ENCODE measurements around the gene C17orf67.

DNA sequence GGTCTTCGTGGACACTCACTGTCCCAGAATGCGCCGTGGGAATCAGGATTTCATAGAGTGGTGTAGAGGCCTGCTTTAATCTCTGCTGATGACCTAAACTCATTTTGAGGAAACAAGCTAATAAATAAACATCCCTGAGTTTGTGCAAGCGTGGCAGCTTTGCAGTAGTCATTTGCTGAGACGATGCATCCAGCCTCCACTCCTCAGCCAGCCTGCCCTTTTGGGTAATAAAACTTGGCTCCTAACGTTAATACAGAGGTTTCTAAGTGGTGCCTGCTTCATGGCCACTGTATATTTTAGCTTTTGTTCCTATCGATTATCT is 1.5 kb upstream of the C17orf67 start:
- no peak for TF ChIP-seq ZFP3 (CRISPR knock-in tag; IDR thresholded peaks at IDR 0.05)
- TF ChIP-seq OSR1 (CRISPR knock-in tag; IDR thresholded peaks at IDR 0.05) = no peak
- no peak for TF ChIP-seq TOX (CRISPR knock-in tag; IDR thresholded peaks at IDR 0.05; ENCODE audit: borderline replicate concordance)
- no peak for TF ChIP-seq ARNTL (CRISPR knock-in tag; IDR thresholded peaks at IDR 0.05; ENCODE audit: borderline replicate concordance, low read depth)
- TF ChIP-seq ZFP30 (CRISPR knock-in tag; IDR thresholded peaks at IDR 0.05) = no peak
- TF ChIP-seq, protein P1, sequence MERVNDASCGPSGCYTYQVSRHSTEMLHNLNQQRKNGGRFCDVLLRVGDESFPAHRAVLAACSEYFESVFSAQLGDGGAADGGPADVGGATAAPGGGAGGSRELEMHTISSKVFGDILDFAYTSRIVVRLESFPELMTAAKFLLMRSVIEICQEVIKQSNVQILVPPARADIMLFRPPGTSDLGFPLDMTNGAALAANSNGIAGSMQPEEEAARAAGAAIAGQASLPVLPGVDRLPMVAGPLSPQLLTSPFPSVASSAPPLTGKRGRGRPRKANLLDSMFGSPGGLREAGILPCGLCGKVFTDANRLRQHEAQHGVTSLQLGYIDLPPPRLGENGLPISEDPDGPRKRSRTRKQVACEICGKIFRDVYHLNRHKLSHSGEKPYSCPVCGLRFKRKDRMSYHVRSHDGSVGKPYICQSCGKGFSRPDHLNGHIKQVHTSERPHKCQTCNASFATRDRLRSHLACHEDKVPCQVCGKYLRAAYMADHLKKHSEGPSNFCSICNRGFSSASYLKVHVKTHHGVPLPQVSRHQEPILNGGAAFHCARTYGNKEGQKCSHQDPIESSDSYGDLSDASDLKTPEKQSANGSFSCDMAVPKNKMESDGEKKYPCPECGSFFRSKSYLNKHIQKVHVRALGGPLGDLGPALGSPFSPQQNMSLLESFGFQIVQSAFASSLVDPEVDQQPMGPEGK (CRISPR knock-in tag; IDR thresholded peaks at IDR 0.05; ENCODE audit: borderline replicate concordance) = no peak
- TF ChIP-seq PPARA (CRISPR knock-in tag; IDR thresholded peaks at IDR 0.05; ENCODE audit: borderline replicate concordance) = no peak
- TF ChIP-seq BACH2 (CRISPR knock-in tag; IDR thresholded peaks at IDR 0.05; ENCODE audit: borderline replicate concordance) = no peak
- TF ChIP-seq, protein P2, sequence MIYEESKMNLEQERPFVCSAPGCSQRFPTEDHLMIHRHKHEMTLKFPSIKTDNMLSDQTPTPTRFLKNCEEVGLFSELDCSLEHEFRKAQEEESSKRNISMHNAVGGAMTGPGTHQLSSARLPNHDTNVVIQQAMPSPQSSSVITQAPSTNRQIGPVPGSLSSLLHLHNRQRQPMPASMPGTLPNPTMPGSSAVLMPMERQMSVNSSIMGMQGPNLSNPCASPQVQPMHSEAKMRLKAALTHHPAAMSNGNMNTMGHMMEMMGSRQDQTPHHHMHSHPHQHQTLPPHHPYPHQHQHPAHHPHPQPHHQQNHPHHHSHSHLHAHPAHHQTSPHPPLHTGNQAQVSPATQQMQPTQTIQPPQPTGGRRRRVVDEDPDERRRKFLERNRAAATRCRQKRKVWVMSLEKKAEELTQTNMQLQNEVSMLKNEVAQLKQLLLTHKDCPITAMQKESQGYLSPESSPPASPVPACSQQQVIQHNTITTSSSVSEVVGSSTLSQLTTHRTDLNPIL (CRISPR knock-in tag; IDR thresholded peaks at IDR 0.05; ENCODE audit: low read depth) = no peak
- TF ChIP-seq SNAI2 (CRISPR knock-in tag; IDR thresholded peaks at IDR 0.05) = no peak
- TF ChIP-seq, protein P3, sequence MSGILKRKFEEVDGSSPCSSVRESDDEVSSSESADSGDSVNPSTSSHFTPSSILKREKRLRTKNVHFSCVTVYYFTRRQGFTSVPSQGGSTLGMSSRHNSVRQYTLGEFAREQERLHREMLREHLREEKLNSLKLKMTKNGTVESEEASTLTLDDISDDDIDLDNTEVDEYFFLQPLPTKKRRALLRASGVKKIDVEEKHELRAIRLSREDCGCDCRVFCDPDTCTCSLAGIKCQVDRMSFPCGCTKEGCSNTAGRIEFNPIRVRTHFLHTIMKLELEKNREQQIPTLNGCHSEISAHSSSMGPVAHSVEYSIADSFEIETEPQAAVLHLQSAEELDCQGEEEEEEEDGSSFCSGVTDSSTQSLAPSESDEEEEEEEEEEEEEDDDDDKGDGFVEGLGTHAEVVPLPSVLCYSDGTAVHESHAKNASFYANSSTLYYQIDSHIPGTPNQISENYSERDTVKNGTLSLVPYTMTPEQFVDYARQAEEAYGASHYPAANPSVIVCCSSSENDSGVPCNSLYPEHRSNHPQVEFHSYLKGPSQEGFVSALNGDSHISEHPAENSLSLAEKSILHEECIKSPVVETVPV (CRISPR knock-in tag; IDR thresholded peaks at IDR 0.05) = no peak
- TF ChIP-seq, protein P4, sequence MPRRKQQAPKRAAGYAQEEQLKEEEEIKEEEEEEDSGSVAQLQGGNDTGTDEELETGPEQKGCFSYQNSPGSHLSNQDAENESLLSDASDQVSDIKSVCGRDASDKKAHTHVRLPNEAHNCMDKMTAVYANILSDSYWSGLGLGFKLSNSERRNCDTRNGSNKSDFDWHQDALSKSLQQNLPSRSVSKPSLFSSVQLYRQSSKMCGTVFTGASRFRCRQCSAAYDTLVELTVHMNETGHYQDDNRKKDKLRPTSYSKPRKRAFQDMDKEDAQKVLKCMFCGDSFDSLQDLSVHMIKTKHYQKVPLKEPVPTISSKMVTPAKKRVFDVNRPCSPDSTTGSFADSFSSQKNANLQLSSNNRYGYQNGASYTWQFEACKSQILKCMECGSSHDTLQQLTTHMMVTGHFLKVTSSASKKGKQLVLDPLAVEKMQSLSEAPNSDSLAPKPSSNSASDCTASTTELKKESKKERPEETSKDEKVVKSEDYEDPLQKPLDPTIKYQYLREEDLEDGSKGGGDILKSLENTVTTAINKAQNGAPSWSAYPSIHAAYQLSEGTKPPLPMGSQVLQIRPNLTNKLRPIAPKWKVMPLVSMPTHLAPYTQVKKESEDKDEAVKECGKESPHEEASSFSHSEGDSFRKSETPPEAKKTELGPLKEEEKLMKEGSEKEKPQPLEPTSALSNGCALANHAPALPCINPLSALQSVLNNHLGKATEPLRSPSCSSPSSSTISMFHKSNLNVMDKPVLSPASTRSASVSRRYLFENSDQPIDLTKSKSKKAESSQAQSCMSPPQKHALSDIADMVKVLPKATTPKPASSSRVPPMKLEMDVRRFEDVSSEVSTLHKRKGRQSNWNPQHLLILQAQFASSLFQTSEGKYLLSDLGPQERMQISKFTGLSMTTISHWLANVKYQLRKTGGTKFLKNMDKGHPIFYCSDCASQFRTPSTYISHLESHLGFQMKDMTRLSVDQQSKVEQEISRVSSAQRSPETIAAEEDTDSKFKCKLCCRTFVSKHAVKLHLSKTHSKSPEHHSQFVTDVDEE (CRISPR knock-in tag; IDR thresholded peaks at IDR 0.05) = no peak
- no peak for TF ChIP-seq RARB (CRISPR knock-in tag; IDR thresholded peaks at IDR 0.05)
- TF ChIP-seq ZC3H10 (CRISPR knock-in tag; IDR thresholded peaks at IDR 0.05) = no peak

All from SK-N-SH treated with all-trans-retinoic acid at 6 μM for 48 hours (cell line).